Smooth muscle cell (in vitro differentiated cells): Measurements from ENCODE around the gene LINGO3. TPM values are rescaled to one million over a fixed set of nuclear protein-coding genes. Genes with fewer than 3 reads are reported as not detected.

Experiments used
- DNase-seq: peaks from one replicate; lab custom pipeline; 2025; ENCODE audit not compliant: unreplicated experiment; lab: John Stamatoyannopoulos, UW
- H2AFZ ChIP-seq: fragments of 200-600 bp; sonication (generic); 2 replicates; pipeline ENCODE4 v1.6.0; 2016; ENCODE audit warnings: antibody characterized with exemption, low read depth, mild to moderate bottlenecking
- H3F3A ChIP-seq: fragments of 200-600 bp; sonication (generic); 2 replicates; pipeline ENCODE4 v1.6.0; 2017; ENCODE audit warnings: antibody characterized with exemption, low read depth
- H3K27ac ChIP-seq: fragments of 200-600 bp; sonication (generic); 2 replicates; pipeline ENCODE4 v1.5.1; 2016; ENCODE audit warnings: low read depth, mild to moderate bottlenecking
- H3K27me3 ChIP-seq: fragments of 200-600 bp; sonication (generic); 2 replicates; pipeline ENCODE4 v1.6.1; 2016; ENCODE audit warnings: low read depth, mild to moderate bottlenecking
- H3K36me3 ChIP-seq: fragments of 200-600 bp; sonication (generic); 2 replicates; pipeline ENCODE4 v1.5.1; 2016; ENCODE audit warnings: low read depth
- H3K4me1 ChIP-seq: fragments of 200-600 bp; sonication (generic); 2 replicates; pipeline ENCODE4 v1.5.1; 2016; ENCODE audit warnings: low read depth
- H3K4me2 ChIP-seq: fragments of 200-600 bp; sonication (generic); 2 replicates; pipeline ENCODE4 v1.6.0; 2016; ENCODE audit warnings: mild to moderate bottlenecking
- H3K4me3 ChIP-seq: fragments of 200-600 bp; sonication (generic); 2 replicates; pipeline ENCODE4 v1.5.1; 2016; ENCODE audit warnings: mild to moderate bottlenecking
- H3K79me2 ChIP-seq: fragments of 200-600 bp; sonication (generic); 2 replicates; pipeline ENCODE4 v1.6.0; 2016; ENCODE audit warnings: low read depth, mild to moderate bottlenecking
- H3K9ac ChIP-seq: fragments of 200-600 bp; sonication (generic); 2 replicates; pipeline ENCODE4 v1.6.0; 2016; ENCODE audit warnings: low read depth
- H3K9me3 ChIP-seq: fragments of 200-600 bp; sonication (generic); replicated peaks from 2 replicates; pipeline ENCODE4 v1.5.1; 2016; ENCODE audit warnings: low read depth
- H4K20me1 ChIP-seq: fragments of 200-600 bp; sonication (generic); 2 replicates; pipeline ENCODE4 v1.6.0; 2016; ENCODE audit warnings: low read depth
- CTCF ChIP-seq: fragments of 200-600 bp; sonication (generic); IDR thresholded peaks from 2 replicates; pipeline ENCODE4 v1.5.1; 2017; ENCODE audit warnings: borderline replicate concordance, mild to moderate bottlenecking, antibody characterized with exemption; ENCODE audit not compliant: insufficient read depth, poor library complexity, severe bottlenecking
- WGBS: methylation state at CpG from one replicate; pipeline ENCODE4 v1.1.7; 2016; ENCODE audit warnings: low lambda C conversion rate; 5-methylcytosine and 5-hydroxymethylcytosine counted together
- polyA plus RNA-seq: library from polyadenylated mRNA; unstranded; fragments of >200 nt; fragmentation: Nextera tagmentation; extraction: Ambion mirVana; gene quantifications from 2 replicates; pipeline ENCODE4 v1.2.1, GENCODE V29; 2016
- total RNA-seq: library from RNA; depleted of rRNA; stranded (reverse); fragments of >200 nt; gene quantifications from 2 replicates; pipeline ENCODE4 v1.2.3, GENCODE V29; 2014

The LINGO3 gene
- total and polyA plus RNA-seq, 2 experiments from 2014 or later: 0.31 TPM; not detected in 1

GRCh38 chr19:2305452-2306280 lies 2.3 kb downstream of the LINGO3 start:
- no peaks in the 10 kb centered on the region for H3K36me3 ChIP-seq
- no peak overlapping the region for H2AFZ ChIP-seq
- H3K79me2 ChIP-seq: no peaks in the 10 kb centered on the region
- no peak for DNase-seq
- no peak overlapping the region for H3K27ac ChIP-seq
- no peak for TF ChIP-seq CTCF
- H3K4me1 ChIP-seq: no peaks in the 10 kb centered on the region
- H3F3A ChIP-seq: no peaks in the 10 kb centered on the region
- H3K9ac ChIP-seq: no peak overlapping the region
- 91% methylated on average over 19 of the region's 19 CpGs for WGBS
- no peaks in the 10 kb centered on the region for H3K9me3 ChIP-seq
- no peaks in the 10 kb centered on the region for H4K20me1 ChIP-seq
- no peak overlapping the region for H3K4me2 ChIP-seq
- no peak overlapping the region for H3K4me3 ChIP-seq
- peaks cover 16% of the 10 kb centered on the region for H3K27me3 ChIP-seq

GRCh38 chr19:2303211-2303798 lies 4.6 kb downstream of the LINGO3 start:
- H3K9ac ChIP-seq: no peak overlapping the region
- 94% methylated on average over 26 of the region's 26 CpGs for WGBS
- no peaks in the 10 kb centered on the region for H3F3A ChIP-seq
- H3K27me3 ChIP-seq: peaks cover 13% of the 10 kb centered on the region
- no peak overlapping the region for H3K27ac ChIP-seq
- H3K36me3 ChIP-seq: no peaks in the 10 kb centered on the region
- H3K4me3 ChIP-seq: no peak overlapping the region
- H4K20me1 ChIP-seq: no peaks in the 10 kb centered on the region
- no peak overlapping the region for H3K4me2 ChIP-seq
- no peak for TF ChIP-seq CTCF
- no peak for DNase-seq
- H2AFZ ChIP-seq: no peak overlapping the region
- no peaks in the 10 kb centered on the region for H3K79me2 ChIP-seq
- H3K9me3 ChIP-seq: no peaks in the 10 kb centered on the region
- H3K4me1 ChIP-seq: no peaks in the 10 kb centered on the region

- H3K4me2 ChIP-seq: no peak overlapping the region
- WGBS: 62% methylated on average over 42 of the region's 62 CpGs
- no peaks in the 10 kb centered on the region for H3K4me1 ChIP-seq
- H3K27ac ChIP-seq: no peak overlapping the region
- no peak overlapping the region for H2AFZ ChIP-seq
- peaks cover 10% of the 10 kb centered on the region for H3K27me3 ChIP-seq
- H3K79me2 ChIP-seq: no peaks in the 10 kb centered on the region
- TF ChIP-seq CTCF: no peak
- no peak for DNase-seq
- H3K9ac ChIP-seq: no peak overlapping the region
- no peaks in the 10 kb centered on the region for H4K20me1 ChIP-seq
- H3K9me3 ChIP-seq: no peaks in the 10 kb centered on the region
- no peak overlapping the region for H3K4me3 ChIP-seq
- no peaks in the 10 kb centered on the region for H3K36me3 ChIP-seq
- H3F3A ChIP-seq: no peaks in the 10 kb centered on the region
Observed at GRCh38 chr19:2302319-2303210, 5.4 kb downstream of the LINGO3 start.
